ENCODE data around the gene TBRG4.

DNA sequence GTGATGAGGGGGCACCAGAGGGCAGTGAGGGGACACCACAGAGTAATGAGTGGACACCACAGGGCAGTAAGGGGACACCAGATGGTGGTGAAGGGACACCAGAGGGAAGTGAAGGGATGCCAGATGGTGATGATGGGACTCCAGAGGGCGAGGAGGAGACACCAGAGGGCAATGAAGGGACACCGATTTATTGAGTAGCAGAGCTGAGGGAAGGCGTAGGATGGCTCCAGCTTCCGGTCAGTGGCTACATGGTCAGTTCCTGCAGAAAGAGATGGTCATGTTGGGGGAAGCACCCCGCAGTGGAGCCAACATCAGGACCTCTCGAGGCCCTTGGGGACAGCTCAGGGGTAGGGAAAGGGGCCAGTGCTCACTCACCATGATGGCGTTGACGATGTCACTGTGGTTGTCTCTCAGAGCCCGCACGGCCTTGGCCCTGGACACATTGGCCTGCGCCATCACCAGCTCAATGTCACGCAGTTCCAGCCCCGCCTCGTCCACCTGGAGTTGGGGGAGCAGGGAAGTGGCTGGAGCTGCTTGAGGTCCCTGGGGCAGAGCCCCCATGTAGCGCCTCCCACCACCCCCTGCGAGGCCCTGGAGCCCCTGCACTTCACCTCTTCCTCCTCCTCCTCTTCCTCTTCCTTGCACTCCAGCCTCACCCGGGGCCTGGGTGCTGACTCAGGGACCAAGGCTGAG, 31.1 kb downstream of the TBRG4 start:
- TF ChIP-seq, protein P1, sequence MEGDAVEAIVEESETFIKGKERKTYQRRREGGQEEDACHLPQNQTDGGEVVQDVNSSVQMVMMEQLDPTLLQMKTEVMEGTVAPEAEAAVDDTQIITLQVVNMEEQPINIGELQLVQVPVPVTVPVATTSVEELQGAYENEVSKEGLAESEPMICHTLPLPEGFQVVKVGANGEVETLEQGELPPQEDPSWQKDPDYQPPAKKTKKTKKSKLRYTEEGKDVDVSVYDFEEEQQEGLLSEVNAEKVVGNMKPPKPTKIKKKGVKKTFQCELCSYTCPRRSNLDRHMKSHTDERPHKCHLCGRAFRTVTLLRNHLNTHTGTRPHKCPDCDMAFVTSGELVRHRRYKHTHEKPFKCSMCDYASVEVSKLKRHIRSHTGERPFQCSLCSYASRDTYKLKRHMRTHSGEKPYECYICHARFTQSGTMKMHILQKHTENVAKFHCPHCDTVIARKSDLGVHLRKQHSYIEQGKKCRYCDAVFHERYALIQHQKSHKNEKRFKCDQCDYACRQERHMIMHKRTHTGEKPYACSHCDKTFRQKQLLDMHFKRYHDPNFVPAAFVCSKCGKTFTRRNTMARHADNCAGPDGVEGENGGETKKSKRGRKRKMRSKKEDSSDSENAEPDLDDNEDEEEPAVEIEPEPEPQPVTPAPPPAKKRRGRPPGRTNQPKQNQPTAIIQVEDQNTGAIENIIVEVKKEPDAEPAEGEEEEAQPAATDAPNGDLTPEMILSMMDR (IDR thresholded peaks at IDR 0.05), result no peak
- no peak for TF ChIP-seq ZFX (IDR thresholded peaks at IDR 0.05; ENCODE audit: borderline replicate concordance)

All from 22Rv1 (cell line).